GM15510 (cell line): ENCODE results near the gene KLHL33.

ENCODE experiments used
- POLR2A ChIP-seq: IDR thresholded peaks from 3 replicates; pipeline ENCODE4 v1.6.1; 2011; ENCODE audit warnings: borderline replicate concordance; ENCODE audit not compliant: insufficient read length; ENCODE audit errors: extremely low read depth

KLHL33 gene

GRCh38 chr14:20412411-20412810 lies 23.6 kb downstream of the KLHL33 start:
- TF ChIP-seq POLR2A: no peak

DNA sequence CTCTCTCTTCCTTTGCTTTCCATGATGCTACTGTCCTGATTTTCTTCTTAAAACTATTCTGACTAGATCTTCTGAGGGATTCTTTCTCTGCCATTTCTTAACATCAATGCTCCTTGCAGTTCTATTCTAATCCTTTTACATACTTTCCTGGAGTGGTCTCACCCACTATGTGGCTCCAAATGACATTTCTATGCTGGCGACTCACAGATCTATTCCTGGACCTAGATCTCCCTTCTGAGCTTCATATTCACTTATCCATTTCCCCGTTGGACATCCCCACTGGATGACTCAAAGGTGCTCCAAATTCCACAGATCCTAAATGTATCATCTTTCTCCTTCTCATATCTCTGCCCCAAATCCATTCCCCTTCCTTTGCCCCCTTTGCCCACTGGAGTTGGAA lies 26.7 kb downstream of the KLHL33 start:
- TF ChIP-seq POLR2A: no peak

- TF ChIP-seq POLR2A: no peak
Measured at GRCh38 chr14:20403521-20403920, 32.4 kb downstream of the KLHL33 start.

GRCh38 chr14:20400965-20401593 lies 34.9 kb downstream of the KLHL33 start:
- no peak for TF ChIP-seq POLR2A

GRCh38 chr14:20400589-20400964 lies 35.4 kb downstream of the KLHL33 start:
- TF ChIP-seq POLR2A: no peak

DNA sequence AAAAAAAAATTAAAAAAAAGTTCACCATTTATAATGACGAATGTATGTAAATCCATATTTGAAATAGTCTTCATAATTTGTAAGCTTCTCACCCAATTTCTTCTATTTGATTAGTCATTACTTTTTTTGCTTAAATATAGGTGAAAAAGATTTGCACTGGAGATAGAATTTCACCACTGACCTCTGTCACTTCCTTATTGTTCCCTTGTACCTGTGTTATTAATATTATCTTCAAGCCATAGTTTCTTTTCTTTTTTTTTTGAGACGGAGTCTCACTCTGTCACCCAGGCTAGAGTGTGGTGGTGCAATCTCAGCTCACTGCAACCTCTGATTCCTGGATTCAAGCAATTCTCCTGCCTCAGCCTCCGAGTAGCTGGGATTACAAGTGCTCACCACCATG lies 38.5 kb downstream of the KLHL33 start:
- no peak for TF ChIP-seq POLR2A

DNA sequence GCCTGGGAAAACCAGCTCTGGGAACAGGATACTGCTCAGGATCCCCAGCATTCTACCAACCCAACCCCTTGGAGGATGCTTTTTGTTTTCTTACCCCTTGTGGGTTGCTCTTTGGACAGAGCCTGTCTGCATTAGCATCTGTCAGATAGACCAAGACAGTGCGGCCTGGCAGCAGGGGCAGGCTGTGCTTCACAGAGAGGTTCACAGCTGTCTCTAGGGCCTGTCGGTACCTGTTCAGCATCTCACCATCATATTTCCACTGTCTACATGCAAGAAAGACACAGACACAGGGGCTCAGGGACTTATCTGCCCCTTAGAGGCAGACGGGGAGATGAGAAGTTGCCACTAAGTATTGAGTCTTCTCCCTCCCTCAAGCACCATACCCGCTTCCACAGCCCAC lies 44.5 kb downstream of the KLHL33 start:
- TF ChIP-seq POLR2A: no peak

DNA sequence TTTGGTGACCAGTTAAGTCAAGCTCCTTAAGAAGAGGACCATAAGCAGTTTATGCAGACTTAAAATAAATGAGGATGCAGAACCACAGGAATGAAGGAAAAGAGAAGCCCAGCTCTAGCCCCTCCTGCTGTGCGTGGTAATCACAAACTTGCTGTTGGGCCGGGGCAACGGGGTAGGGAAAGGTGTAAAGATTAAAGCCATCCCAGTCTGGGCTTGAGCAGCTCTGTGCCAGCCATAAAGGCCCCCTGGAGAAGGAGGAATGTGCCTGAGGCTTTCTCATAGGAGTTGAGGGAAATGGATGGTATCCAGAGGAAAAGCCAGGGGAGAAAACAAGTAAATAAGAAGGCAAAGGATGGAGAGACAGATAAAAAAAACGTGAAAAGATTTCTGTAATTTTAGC lies 47.8 kb downstream of the KLHL33 start:
- TF ChIP-seq POLR2A: no peak

- TF ChIP-seq POLR2A: no peak
Measured at GRCh38 chr14:20387576-20387975, 48.4 kb downstream of the KLHL33 start.

DNA sequence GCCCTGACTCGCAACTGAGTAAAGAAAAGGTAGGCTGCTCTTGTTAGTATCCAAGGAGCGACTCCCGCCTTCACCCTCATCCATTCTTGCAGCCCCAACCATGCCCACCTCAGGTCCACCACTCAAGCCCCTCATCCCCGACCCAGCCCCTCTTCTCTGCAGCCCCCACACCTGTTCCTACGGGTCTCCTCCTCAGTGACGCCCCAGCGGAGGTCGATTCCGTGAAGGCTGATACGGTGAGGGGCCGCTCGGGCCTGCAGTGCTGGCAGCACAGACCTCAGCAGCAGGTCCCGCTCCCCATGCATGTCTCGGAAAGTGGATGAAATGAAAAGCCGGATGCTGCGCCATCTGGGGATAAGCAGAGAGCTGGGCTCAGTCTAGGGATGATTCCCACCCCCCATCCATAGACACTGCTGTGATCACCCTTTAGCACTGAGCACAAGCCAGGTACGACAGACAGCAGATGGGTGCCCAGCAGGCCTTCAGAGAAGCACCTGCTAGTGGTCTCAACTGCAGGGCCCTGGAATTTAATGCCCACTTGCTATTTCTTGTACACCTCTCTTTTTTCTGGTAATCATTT lies 49.6 kb downstream of the KLHL33 start:
- no peak for TF ChIP-seq POLR2A

GRCh38 chr14:20384886-20385285 lies 51.1 kb downstream of the KLHL33 start:
- no peak for TF ChIP-seq POLR2A

DNA sequence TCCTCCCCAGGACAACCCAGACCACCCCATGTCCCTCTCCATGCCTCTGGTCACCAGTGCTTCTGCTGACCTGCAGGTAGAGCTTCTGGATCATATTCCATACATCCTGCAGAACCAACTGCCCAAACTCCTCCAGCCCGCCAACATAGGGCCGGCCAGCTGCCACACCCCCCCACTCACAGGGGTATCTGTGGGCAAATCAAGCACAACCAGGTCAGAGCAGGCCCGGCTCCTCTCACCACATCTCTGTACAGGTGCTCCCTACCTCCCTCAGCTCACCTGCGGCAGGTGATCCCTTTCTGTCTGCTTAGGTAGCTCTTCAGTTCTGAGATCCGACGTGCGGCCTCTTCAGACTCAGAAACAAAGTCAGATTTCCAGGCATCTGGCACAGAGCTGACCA lies 51.6 kb downstream of the KLHL33 start:
- no peak for TF ChIP-seq POLR2A

- no peak for TF ChIP-seq POLR2A
Measured at GRCh38 chr14:20383636-20384035, 52.3 kb downstream of the KLHL33 start.

DNA sequence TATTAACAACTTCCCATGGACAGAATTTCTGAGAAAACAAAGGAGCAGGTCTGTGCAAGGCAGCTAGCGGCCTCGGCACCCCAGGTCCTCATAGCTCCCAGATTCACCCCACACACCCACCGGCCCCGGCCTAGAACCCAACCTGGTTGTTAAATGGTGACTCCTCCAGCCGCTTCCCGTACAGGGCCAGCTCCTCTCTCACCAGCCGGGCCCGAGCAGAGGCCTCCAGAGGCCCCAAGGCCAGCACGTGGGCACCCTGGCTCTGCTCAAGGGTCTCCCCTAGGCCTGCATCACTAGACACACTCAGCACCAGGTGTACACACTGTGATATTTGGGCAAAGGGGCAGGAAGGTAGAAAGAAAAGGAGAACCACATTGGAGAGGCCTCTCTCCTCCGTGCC lies 52.9 kb downstream of the KLHL33 start:
- TF ChIP-seq POLR2A: no peak

- no peak for TF ChIP-seq POLR2A
Measured at GRCh38 chr14:20382526-20382925, 53.4 kb downstream of the KLHL33 start.

DNA sequence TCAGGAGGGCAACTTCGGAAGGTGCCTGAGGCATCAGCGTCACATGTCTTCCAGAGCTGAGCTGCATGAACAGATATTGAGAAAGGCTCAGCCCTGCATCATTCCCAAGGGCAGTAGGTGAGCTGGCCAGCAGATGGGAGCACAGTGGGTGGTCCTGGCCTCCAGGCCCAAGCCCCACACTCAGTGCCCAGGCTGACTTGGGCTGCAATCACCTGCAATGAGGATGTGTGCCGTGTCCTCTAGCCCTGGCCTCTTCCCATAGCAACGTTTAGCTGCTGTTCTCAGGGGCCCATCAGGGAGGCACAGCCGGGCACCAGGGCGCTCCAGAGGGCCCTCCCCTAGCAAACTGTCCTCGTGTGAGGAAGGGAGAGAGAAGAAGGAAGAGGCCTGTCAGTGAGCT lies 54.6 kb downstream of the KLHL33 start:
- no peak for TF ChIP-seq POLR2A

- TF ChIP-seq POLR2A: no peak
Measured at GRCh38 chr14:20380681-20381080, 55.3 kb downstream of the KLHL33 start.
